ENCODE data around the gene MYO5C.

MYO5C gene
- 0.29 to 2.9 (median 2.4) reads per million in 4 experiments for total RNA-seq

- DNase-seq: no peak
Measured at GRCh38 chr15:52295421-52296001, at the start of gene MYO5C. TSS of gene MYO5C (minus strand) at chr15:52295804. CDS start at chr15:52295636, 168 bp downstream.

GRCh38 chr15:52344592-52344991 is 49.0 kb upstream of the MYO5C start:
- no peak for DNase-seq

- no peak for DNase-seq
Measured at GRCh38 chr15:52343831-52344230, 48.2 kb upstream of the MYO5C start.

- DNase-seq: no peak
Measured at GRCh38 chr15:52340093-52340492, 44.5 kb upstream of the MYO5C start.

GRCh38 chr15:52338891-52339290 is 43.3 kb upstream of the MYO5C start:
- DNase-seq: no peak

- no peak for DNase-seq
Measured at GRCh38 chr15:52338058-52338457, 42.5 kb upstream of the MYO5C start.

- no peak for DNase-seq
Measured at GRCh38 chr15:52337198-52337853, 41.7 kb upstream of the MYO5C start.

- DNase-seq: no peak
Measured at GRCh38 chr15:52336529-52336928, 40.9 kb upstream of the MYO5C start.

GRCh38 chr15:52334491-52335160 is 39.0 kb upstream of the MYO5C start:
- no peak for DNase-seq

- no peak for DNase-seq
Measured at GRCh38 chr15:52331490-52332240, 36.1 kb upstream of the MYO5C start.

GRCh38 chr15:52329987-52330386 is 34.4 kb upstream of the MYO5C start:
- no peak for DNase-seq

GRCh38 chr15:52329150-52329549 is 33.5 kb upstream of the MYO5C start:
- DNase-seq: no peak

- DNase-seq: no peak
Measured at GRCh38 chr15:52328680-52329079, 33.1 kb upstream of the MYO5C start.

- DNase-seq: no peak
Measured at GRCh38 chr15:52326756-52327155, 31.2 kb upstream of the MYO5C start.

- no peak for DNase-seq
Measured at GRCh38 chr15:52324109-52324508, 28.5 kb upstream of the MYO5C start.

GRCh38 chr15:52318729-52319500 is 23.3 kb upstream of the MYO5C start:
- no peak for DNase-seq

GRCh38 chr15:52317688-52318087 is 22.1 kb upstream of the MYO5C start:
- DNase-seq: no peak

- no peak for DNase-seq
Measured at GRCh38 chr15:52317022-52317421, 21.4 kb upstream of the MYO5C start.

- no peak for DNase-seq
Measured at GRCh38 chr15:52309154-52309548, 13.5 kb upstream of the MYO5C start.

- DNase-seq: no peak
Measured at GRCh38 chr15:52308446-52309153, 13.0 kb upstream of the MYO5C start.

GRCh38 chr15:52307847-52308246 is 12.2 kb upstream of the MYO5C start:
- no peak for DNase-seq

- DNase-seq: no peak
Measured at GRCh38 chr15:52306270-52306669, 10.7 kb upstream of the MYO5C start.
